GM10847 (cell line): ENCODE data around the gene CASTOR1.

ENCODE experiments used
- POLR2A ChIP-seq: IDR thresholded peaks from 2 replicates; pipeline ENCODE4 v1.6.1; 2011; ENCODE audit not compliant: insufficient read length; ENCODE audit errors: extremely low read depth

The CASTOR1 gene

DNA sequence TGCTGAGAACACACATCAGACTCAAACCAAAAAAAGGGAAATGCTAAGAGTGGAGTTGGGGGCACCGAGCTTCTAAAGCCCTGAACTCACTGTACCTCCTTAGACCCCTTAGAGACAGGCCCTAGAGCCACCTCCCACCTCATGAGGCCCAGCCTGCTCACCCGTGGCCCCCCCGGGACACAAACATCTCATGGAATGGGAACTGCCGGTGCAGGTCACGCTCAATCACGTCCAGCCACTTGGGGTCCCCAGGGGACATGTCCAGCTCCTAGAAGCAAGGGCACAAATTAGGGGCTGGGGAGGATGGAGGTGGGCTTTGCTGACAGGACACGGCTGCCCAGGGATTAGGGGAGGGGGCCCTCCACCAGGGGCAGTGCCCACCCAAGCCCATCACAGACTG, 6.3 kb upstream of the CASTOR1 start:
- TF ChIP-seq POLR2A, result no peak

- no peak for TF ChIP-seq POLR2A
These were observed 5.5 kb upstream of the CASTOR1 start for GRCh38 chr22:30294830-30295229.

DNA sequence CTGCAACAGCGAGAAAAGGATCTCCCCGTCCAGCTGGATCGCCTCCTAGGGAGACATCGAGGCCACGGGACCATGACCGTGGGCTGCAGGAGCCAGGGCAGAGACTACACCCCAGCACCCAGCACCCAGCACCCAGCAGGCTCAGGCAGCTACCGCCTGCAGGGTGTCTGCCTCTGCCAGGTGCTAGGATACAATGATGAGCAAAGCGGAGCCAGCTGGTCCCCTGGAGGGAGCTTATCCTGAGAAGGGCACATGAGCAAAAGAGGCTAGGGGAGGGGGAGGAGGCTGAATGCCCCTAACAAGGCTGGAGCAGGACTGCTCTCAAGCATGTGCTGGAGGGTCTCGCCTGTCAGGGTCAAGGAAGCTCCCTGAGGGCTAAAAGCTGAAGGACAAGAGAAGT, 4.8 kb upstream of the CASTOR1 start:
- TF ChIP-seq POLR2A, result no peak

DNA sequence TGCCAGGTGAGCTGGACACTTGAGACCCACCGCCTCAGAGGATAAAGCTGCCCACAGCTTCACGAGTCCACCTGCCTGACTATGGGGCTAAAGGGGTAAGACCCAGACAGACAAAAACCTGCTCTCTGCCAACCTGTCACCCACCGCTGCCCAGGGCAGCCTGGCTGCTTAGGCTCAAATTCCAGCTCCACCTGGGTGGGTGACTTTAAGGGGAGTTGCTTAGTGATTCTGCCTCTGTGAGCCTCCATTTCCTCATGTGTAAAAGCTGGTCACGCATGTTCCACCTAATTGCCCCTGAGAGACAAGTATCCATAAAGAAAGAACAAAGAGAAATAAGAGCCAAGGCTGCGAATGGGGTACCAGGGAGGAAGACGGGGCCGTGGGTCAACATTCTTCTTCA, 3.7 kb upstream of the CASTOR1 start:
- no peak for TF ChIP-seq POLR2A

DNA sequence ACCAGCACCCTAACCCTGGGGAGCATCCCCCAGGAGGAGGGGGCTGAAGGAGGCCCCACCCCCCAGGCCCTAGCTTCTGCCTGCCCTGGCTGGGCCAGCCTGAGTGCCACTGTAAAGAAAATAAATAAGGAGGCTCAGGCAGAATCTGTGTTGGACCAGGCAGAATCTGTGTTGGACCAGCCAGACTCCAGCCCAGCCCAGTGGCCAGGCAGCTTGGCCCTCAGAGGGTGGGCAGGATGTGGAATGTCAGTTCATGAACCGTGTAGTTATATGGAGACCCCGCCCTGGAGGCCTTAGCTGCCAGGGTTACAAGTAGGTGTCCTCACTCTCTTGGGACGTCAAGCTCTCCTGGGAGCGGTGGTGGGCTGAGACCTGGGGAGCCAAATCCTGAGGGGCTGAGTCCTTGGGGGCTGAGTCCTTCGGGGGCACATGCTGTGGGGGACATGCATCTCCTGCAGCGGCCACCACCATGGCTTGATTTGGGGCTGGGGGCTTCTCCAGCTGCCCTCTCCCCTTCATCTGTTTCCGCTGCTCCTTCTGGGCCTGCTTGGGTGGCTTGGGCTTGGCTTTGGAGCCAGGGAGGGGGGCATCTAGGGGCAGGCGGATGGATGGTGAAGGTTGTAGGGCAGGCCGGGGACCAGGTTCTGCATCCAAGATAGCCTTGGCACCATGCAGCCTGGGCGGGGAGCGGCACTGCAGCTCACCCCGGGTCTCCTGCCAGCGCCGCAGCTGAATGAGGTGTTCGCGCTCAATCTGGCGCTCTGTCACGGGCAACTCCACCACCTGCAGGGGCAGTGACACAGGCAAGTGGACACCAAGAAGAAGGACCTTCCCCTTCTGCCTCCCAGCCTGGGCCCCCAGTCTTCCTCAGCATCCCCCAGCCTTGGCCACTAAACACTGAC, 3.0 kb upstream of the CASTOR1 start:
- TF ChIP-seq POLR2A, result no peak

DNA sequence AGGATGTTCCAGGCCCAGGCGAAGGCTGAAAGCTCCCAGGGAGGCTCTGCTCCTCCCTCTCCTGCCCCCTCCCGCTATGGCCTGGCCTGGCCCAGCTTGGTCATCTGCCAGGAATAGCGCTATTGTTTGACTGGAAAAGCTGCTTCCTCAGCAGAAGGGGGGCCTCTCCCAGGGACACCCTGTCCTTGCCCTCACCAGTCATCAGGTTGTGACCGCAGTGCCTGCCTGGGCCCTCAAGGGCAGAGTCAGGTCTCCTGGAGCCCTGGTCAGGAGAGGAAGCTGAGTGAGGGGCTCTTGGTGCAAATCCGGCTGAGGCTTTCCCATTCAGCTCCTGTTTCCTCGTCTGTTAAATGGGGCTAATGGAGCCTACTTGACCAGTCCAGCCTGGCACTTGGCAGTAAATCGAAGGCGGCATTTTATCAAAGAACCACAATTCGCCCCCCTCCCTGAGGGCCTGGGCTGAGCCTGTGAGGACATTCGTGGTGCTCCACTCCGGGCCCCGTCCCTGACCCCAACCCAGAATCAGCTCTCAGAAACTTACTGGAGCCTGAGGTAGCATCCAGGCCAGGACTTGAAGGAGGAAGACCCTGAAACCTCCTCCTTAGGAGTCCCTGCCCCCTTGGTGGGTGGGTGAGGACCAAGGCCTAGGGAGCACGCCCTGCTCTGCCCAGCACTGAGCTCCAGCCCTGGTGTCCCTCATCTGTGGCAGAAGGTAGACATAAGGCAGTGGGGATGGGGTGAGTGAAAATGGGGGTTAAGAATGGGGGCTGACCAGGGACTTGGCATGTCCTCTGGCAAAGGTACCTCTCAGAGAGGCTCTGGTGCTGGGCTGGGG, 2.0 kb upstream of the CASTOR1 start:
- TF ChIP-seq POLR2A, result no peak

DNA sequence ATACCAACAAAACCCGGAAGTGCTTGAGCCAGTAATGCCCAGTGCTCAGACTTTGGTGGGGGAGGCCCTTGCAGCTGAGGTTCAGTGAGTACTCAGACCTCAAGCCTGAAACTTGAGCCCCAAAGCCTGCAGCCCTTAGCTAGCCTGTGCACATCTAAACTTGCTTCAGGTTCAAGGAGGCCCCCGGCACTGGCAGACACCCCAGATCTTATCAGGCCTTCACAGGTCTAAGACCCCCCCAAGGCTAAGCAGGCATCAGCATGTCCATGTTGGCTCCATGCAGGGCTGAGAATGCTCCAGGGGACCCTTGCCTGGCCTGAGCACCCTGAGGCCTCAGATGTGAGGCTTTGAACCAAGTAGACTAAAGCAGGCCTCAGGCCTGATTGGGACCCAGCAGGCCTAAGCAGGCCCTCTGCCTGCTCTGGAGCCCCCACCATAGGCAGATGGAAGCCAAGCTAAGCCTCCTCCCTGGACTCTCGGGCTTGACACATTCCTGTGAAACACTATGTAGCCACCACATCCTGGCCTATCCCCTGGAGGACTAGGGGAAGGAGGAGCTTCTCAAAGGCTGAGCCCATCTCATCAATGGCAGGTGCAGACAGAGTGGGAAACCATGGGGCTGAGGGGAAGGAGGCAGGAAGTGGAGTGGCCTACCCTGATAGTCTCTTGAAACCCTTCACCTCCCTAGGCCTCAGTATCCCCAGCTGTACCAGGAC, 1.2 kb upstream of the CASTOR1 start:
- no peak for TF ChIP-seq POLR2A

- TF ChIP-seq POLR2A, result no peak
These were observed 642 bp upstream of the CASTOR1 start for GRCh38 chr22:30289980-30290313.

DNA sequence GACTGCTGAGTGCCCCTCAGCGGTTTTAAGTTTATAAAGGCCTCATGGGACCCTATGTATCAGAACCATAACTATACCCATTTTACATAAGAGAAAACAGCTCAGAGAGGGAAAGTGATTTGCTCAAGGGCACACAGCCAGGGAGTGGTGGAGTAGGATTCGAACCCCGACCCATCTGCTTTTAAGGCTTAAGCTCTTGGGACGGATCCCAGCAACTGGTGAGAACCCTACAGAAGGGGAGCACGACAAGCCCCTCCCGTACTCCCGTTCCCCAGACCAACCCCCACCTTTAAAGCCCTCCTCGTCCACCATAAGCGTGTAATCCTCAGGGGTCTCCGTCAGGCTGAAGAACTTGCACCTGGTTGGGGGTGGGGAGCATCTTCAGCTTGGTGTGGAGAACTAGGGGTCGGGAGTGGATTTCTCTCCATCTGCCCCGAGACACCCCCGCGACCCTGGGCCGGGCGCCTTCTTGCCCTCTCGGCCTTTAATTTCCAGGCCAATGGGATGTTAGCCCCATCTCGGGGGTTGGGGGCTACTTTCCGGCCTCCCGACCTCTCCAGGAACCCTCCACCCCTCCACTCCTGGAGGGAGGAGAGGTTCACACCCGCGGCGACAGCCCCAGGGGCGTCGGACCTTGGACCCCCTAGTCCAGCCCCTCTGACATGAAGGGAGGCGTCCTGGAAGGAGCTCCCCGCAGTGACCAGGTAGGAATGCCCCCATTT, 725 bp downstream of the CASTOR1 start:
- no peak for TF ChIP-seq POLR2A

DNA sequence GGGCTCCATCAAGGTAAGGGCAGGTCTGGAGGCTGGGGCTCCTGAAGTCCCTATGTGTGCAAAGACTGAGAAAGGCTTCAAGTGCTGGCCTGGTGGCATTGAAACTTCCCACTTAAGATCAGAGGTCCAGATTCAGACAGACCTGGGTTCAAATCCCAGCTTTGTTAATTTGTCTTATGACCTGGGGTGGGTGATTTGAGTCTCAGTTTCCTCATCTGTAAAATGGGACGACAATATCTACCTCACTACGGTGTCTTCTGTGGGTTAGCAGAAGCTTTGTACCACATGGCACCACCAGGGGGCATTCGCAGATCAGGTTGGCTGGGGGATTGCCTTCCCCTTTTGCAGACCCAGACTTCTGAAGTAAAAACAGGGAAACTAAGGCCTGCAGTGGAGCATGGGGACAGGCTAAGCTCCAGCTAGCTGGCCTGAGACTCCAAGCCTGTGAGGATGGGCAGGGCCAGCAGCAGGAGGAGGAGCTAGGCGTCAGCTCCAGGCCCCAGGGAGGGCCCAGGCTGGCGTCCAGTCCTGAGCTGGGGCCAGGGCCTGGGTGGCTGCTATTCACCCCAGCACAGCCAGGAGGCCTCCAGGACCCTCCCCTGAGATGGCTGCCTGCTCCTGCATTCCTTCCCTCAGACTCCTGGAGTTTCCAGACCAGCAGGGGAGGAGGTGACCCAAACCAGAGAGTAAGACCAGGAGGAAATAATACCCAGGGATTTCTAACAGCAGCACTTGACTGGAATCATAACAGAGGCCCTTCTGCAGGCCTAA, 1.5 kb downstream of the CASTOR1 start:
- TF ChIP-seq POLR2A, result no peak

DNA sequence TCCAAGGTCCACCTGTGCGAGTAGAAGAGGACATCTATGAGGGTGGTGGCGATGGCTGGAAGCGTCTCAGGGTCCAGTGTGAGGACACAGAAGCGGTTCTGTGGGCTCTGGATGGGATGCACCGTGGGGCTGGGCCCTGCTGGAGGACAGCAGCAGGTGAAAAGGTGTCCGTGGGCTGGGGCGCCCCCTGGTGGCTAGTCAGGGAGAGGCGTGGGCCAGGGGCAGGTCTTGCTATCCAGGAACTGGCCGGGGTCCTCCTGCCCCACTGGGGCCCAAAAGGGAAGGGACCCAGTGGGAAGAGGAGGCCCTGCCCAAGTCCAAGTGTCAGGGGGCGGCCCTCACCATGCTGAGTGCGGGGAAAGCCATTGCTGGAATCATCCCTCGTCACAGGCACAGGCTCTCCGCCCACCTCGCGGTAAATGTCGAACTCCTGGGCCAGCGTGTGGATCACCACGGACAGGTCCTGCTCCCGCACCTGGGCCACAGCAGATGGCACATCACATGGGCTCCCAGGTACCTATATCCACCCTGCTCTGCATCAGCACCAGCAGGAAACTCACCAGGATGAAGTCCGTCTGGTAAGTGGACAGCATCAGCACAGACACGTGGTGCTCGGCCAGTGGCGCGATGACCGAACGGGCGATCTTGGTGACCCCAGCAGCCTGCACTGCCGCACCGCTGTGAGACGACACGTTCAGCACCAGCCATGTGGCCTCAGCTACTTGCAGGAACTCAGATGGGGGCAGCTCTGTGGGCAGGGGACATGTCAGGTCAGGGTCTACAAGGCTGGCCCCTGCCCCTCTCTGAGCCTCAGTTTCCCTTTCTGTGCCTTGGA, 2.3 kb downstream of the CASTOR1 start:
- no peak for TF ChIP-seq POLR2A

DNA sequence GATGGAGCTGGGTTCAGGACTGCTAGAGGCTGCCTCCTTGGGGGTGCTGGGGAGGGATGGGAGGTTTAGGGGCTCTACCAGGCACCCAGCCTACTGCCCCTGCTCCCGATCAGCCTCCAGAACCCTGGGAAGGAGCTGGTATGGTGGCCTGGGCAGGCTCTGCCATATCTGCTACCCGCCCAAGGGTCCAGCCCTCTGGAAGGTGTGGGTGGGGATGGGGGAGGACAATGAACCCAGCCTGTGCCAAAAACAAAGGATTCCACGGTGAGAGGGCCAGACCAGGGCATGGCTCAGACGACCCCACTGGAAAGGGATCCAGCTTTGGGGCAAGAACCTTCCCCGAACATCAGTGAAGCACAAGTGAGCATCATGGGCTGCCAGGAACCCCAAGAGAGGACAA, 3.0 kb downstream of the CASTOR1 start:
- no peak for TF ChIP-seq POLR2A

DNA sequence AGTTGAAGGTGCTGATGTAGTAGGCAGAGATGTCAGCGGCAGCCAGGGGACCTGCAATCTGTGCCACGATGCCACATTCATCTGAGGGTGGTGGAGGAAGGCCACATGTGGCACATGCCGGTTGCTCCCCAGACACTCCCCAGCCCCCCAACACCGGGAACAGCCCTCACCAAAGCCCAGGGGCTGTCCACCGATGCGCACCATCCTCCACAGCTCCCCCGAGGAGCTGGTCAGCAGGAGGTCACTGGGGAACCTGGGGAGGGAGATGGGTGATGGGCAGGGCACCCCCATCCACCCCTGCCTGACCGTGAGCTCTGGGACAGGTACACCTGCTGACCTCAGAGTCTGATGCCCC, 3.5 kb downstream of the CASTOR1 start:
- TF ChIP-seq POLR2A, result no peak
